SK-N-MC (cell line): ENCODE data around the gene ABCD3.

Source experiments
- EZH2 ChIP-seq: fragments of 200-600 bp; sonication (generic); IDR thresholded peaks from one replicate; pipeline ENCODE4 v1.6.1; 2017; ENCODE audit warnings: antibody characterized with exemption
- FOXP2 ChIP-seq: optimal IDR thresholded peaks from 2 replicates; pipeline ENCODE3; 2011; ENCODE audit warnings: mild to moderate bottlenecking, moderate library complexity; ENCODE audit not compliant: insufficient read depth; ENCODE audit errors: extremely low read length, control extremely low read depth
- POLR2AphosphoS5 ChIP-seq: IDR thresholded peaks from 2 replicates; pipeline ENCODE4 v1.6.1; 2012; ENCODE audit warnings: mild to moderate bottlenecking, low read depth, low read length, borderline replicate concordance

DNA sequence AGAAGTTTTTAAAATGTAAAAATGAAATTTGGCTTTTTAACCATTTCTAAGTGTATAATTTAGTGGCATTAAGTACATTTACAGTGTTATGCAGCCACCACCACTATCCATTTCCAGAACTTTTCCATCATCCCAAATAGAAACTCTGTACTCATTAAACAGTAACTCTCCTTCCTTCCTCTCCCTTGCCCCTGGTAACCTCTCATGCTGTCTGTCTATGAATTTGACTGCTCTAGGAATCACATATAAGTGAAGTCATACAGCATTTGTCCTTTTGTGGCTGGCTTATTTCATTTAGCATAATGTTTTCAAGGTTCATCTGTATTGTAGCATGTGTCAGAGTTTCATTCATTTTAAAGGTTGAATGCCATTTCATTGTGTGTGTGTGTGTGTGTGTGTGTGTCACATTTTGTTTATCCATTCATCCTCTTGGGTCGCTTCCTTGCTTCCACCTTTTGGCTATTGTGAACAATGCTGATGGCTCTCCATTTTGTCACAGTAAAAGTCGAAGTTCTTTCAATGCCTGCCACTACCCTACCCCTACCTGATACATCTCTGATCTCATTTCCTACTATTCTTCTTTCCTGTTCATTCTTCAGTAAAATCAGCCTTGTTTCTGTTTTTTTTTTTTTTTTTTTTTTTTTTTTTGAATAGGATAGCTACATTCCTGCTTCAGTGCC is 78.0 kb downstream of the ABCD3 start:
- no peak for TF ChIP-seq EZH2
- no peak for TF ChIP-seq POLR2AphosphoS5
- TF ChIP-seq FOXP2, result no peak
